ENCODE results near the gene GLT6D1.

- TF ChIP-seq CTCF (IDR thresholded peaks at IDR 0.05) (no peak), EP300 (IDR thresholded peaks at IDR 0.05) (no peak), POLR2AphosphoS5 (IDR thresholded peaks at IDR 0.05) (no peak), POLR2A (IDR thresholded peaks at IDR 0.05) (no peak)
Measured at GRCh38 chr9:135683401-135684034, 44.2 kb upstream of the GLT6D1 start.

Measured in suprapubic skin (tissue), 4 donors.